ENCODE data around the gene OGT. TPM values are rescaled to one million over a fixed set of nuclear protein-coding genes. Genes with fewer than 3 reads are reported as not detected.
"Not testable (repeated sequence)": the region's sequence is repeated elsewhere in the genome, so short reads cannot be mapped to it uniquely, and the experiment has no call there.

The OGT gene
- total RNA-seq = 100 to 1,000 TPM; 150 to 198 (median 166) TPM

- ATAC-seq = peak; percentile 72 to 75
Observed at GRCh38 chrX:71532753-71533425, at the start of gene OGT. Gene OGT (plus strand): TSS chrX:71533104. CDS start chrX:71533300, 196 bp downstream.

GRCh38 chrX:71487814-71488213 lies 45.1 kb upstream of the OGT start:
- Mint-ChIP-seq H3K36me3 (ENCODE audit: insufficient read depth) (peaks cover 6% of the 10 kb centered on the region), H3K4me3 (no peak overlapping the region), H3K9me3 (no peaks in the 10 kb centered on the region), H3K4me1 (ENCODE audit: low read depth) (peaks cover 12% of the 10 kb centered on the region), H3K27me3 (ENCODE audit: low read depth) (no peaks in the 10 kb centered on the region)
- ATAC-seq (no peak), DNase-seq (no peak)

More at GRCh38 chrX:71532753-71533425, at the start of gene OGT:
- H3K27me3 Mint-ChIP-seq (ENCODE audit: low read depth) = no peaks in the 10 kb centered on the region
- no peaks in the 10 kb centered on the region for H3K9me3 Mint-ChIP-seq
- peak within 1 kb of the TSS; percentile 92 for H3K4me3 Mint-ChIP-seq
- peak; percentile 89 for DNase-seq
- H3K36me3 Mint-ChIP-seq (ENCODE audit: insufficient read depth) = peaks cover 18% of the 10 kb centered on the region
- H3K4me1 Mint-ChIP-seq (ENCODE audit: low read depth) = peaks cover 12% of the 10 kb centered on the region

- no peak for DNase-seq
- peaks cover 6% of the 10 kb centered on the region for H3K36me3 Mint-ChIP-seq (ENCODE audit: insufficient read depth)
- no peak for ATAC-seq
- H3K4me3 Mint-ChIP-seq = no peak overlapping the region
- H3K27me3 Mint-ChIP-seq (ENCODE audit: low read depth) = no peaks in the 10 kb centered on the region
- H3K9me3 Mint-ChIP-seq = no peaks in the 10 kb centered on the region
- peaks cover 14% of the 10 kb centered on the region for H3K4me1 Mint-ChIP-seq (ENCODE audit: low read depth)
Observed at GRCh38 chrX:71489540-71489939, 43.4 kb upstream of the OGT start.

- DNase-seq (peak; percentile 35), ATAC-seq (peak; percentile 84 to 87)
- Mint-ChIP-seq H3K27me3 (ENCODE audit: low read depth) (no peaks in the 10 kb centered on the region), H3K4me1 (ENCODE audit: low read depth) (peaks cover 11% of the 10 kb centered on the region), H3K9me3 (no peaks in the 10 kb centered on the region), H3K36me3 (ENCODE audit: insufficient read depth) (peaks cover 6% of the 10 kb centered on the region), H3K4me3 (peak overlapping the region; percentile 85)
Observed at GRCh38 chrX:71492231-71493065, 40.5 kb upstream of the OGT start.

- ATAC-seq = no peak
Observed at GRCh38 chrX:71493111-71493613, 39.7 kb upstream of the OGT start.

GRCh38 chrX:71495979-71496378 lies 36.9 kb upstream of the OGT start:
- not testable (repeated sequence) for H3K9me3 Mint-ChIP-seq; H3K27me3 Mint-ChIP-seq (ENCODE audit: low read depth); ATAC-seq; H3K4me3 Mint-ChIP-seq; H3K36me3 Mint-ChIP-seq (ENCODE audit: insufficient read depth); DNase-seq
- peaks cover 10% of the 10 kb centered on the region for H3K4me1 Mint-ChIP-seq (ENCODE audit: low read depth)

More at GRCh38 chrX:71493111-71493613, 39.7 kb upstream of the OGT start:
- H3K36me3 Mint-ChIP-seq (ENCODE audit: insufficient read depth) = peaks cover 2% of the 10 kb centered on the region
- no peak for DNase-seq
- H3K9me3 Mint-ChIP-seq = no peaks in the 10 kb centered on the region
- no peaks in the 10 kb centered on the region for H3K27me3 Mint-ChIP-seq (ENCODE audit: low read depth)
- peaks cover 11% of the 10 kb centered on the region for H3K4me1 Mint-ChIP-seq (ENCODE audit: low read depth)
- H3K4me3 Mint-ChIP-seq = peak overlapping the region; percentile 85

- H3K9me3 Mint-ChIP-seq = no peaks in the 10 kb centered on the region
- H3K4me1 Mint-ChIP-seq (ENCODE audit: low read depth) = peaks cover 6% of the 10 kb centered on the region
- ATAC-seq = no peak
- DNase-seq = no peak
- no peaks in the 10 kb centered on the region for H3K36me3 Mint-ChIP-seq (ENCODE audit: insufficient read depth)
- H3K27me3 Mint-ChIP-seq (ENCODE audit: low read depth) = no peaks in the 10 kb centered on the region
- H3K4me3 Mint-ChIP-seq = no peak overlapping the region
Observed at GRCh38 chrX:71496476-71496875, 36.4 kb upstream of the OGT start.

- DNase-seq; H3K36me3 Mint-ChIP-seq (ENCODE audit: insufficient read depth); H3K4me1 Mint-ChIP-seq (ENCODE audit: low read depth); H3K4me3 Mint-ChIP-seq; H3K27me3 Mint-ChIP-seq (ENCODE audit: low read depth); ATAC-seq; H3K9me3 Mint-ChIP-seq: not testable (repeated sequence)
Observed at GRCh38 chrX:71502080-71502479, 30.8 kb upstream of the OGT start.

- ATAC-seq (no peak), DNase-seq (no peak)
- Mint-ChIP-seq H3K4me1 (ENCODE audit: low read depth) (no peaks in the 10 kb centered on the region), H3K36me3 (ENCODE audit: insufficient read depth) (no peaks in the 10 kb centered on the region), H3K27me3 (ENCODE audit: low read depth) (no peaks in the 10 kb centered on the region), H3K4me3 (no peak overlapping the region), H3K9me3 (no peaks in the 10 kb centered on the region)
Observed at GRCh38 chrX:71504346-71504745, 28.6 kb upstream of the OGT start.

- peaks cover 5% of the 10 kb centered on the region for H3K9me3 Mint-ChIP-seq
- no peak overlapping the region for H3K4me3 Mint-ChIP-seq
- no peaks in the 10 kb centered on the region for H3K36me3 Mint-ChIP-seq (ENCODE audit: insufficient read depth)
- DNase-seq (no peak), ATAC-seq (no peak)
- H3K27me3 Mint-ChIP-seq (ENCODE audit: low read depth) = no peaks in the 10 kb centered on the region
- peaks cover 10% of the 10 kb centered on the region for H3K4me1 Mint-ChIP-seq (ENCODE audit: low read depth)
Observed at GRCh38 chrX:71509289-71509688, 23.6 kb upstream of the OGT start.

- no peak for DNase-seq
- Mint-ChIP-seq H3K4me1 (ENCODE audit: low read depth) (peaks cover 15% of the 10 kb centered on the region), H3K27me3 (ENCODE audit: low read depth) (no peaks in the 10 kb centered on the region), H3K36me3 (ENCODE audit: insufficient read depth) (no peaks in the 10 kb centered on the region), H3K4me3 (no peak overlapping the region), H3K9me3 (peaks cover 5% of the 10 kb centered on the region)
- ATAC-seq = no peak
Observed at GRCh38 chrX:71510161-71510560, 22.7 kb upstream of the OGT start.

- not testable (repeated sequence) for H3K4me3 Mint-ChIP-seq; H3K9me3 Mint-ChIP-seq; H3K27me3 Mint-ChIP-seq (ENCODE audit: low read depth); H3K36me3 Mint-ChIP-seq (ENCODE audit: insufficient read depth); DNase-seq; ATAC-seq
- peaks cover 15% of the 10 kb centered on the region for H3K4me1 Mint-ChIP-seq (ENCODE audit: low read depth)
Observed at GRCh38 chrX:71513731-71514130, 19.2 kb upstream of the OGT start.

- Mint-ChIP-seq H3K36me3 (ENCODE audit: insufficient read depth) (no peaks in the 10 kb centered on the region), H3K9me3 (peaks cover 5% of the 10 kb centered on the region), H3K4me3 (no peak overlapping the region), H3K4me1 (ENCODE audit: low read depth) (peaks cover 15% of the 10 kb centered on the region), H3K27me3 (ENCODE audit: low read depth) (no peaks in the 10 kb centered on the region)
- ATAC-seq (peak; percentile 82 to 84), DNase-seq (no peak)
Observed at GRCh38 chrX:71514367-71515037, 18.4 kb upstream of the OGT start.

GRCh38 chrX:71515038-71515396 lies 17.9 kb upstream of the OGT start:
- DNase-seq (no peak), ATAC-seq (no peak)
- Mint-ChIP-seq H3K9me3 (peaks cover 5% of the 10 kb centered on the region), H3K4me1 (ENCODE audit: low read depth) (peaks cover 15% of the 10 kb centered on the region), H3K4me3 (no peak overlapping the region), H3K36me3 (ENCODE audit: insufficient read depth) (no peaks in the 10 kb centered on the region), H3K27me3 (ENCODE audit: low read depth) (no peaks in the 10 kb centered on the region)
